ENCODE measurements around the gene FBXO5.
"Not testable (repeated sequence)": the region's sequence is repeated elsewhere in the genome, so short reads cannot be mapped to it uniquely, and the experiment has no call there.

The FBXO5 gene

DNA sequence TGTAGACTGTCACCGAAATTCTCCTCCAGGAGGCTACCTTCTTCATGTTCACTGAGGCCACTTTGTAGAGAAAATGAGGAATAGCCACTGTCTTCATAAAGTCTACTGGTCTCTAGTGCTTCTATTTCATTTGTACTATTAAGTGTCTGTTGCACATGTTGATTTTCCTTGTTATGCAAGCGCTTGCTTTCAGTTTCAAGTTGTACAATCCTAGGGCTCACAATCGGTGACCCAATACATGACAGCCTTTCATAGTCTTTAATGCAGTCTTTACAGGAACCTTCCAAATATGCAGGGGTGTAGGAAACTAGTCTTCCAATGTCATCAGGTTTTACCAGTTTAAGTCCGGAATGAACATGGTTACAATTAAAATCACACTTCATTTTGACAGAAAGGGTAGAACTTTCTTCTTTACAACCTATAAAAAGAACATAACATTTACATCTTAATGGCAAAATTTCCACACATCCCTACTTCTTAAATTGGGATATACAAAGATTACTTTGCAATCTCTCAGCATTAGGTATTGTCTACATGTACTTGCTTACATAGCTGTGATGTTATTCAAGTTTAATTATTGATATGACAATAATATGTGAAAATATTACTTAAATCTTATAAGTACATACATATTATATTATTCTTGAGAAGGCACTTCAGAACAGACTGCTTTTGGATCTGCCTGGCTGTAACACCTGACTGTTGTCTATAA lies 7.5 kb downstream of the FBXO5 start:
- TF ChIP-seq Cebpa-rat (IDR thresholded peaks at IDR 0.05) = 0 out of 22 replicates have a peak, but pooled peaks of 1 of the 11 experiments have one; percentile 34
- Histone ChIP-seq H3K27ac (peak overlapping the region in 9 of 11 experiments; percentile 15 to 51 (median 36); a peak in 9 of 22 replicates), H3K36me3 (peaks cover 38 to 99% (median 90%) of the 10 kb centered on the region in 11 experiments), H3K4me1 (peaks cover 44 to 66% (median 57%) of the 10 kb centered on the region in 10 experiments), H3K9me3 (replicated peaks in 1 of 11) (peaks cover 0 to 44% (median 24%) of the 10 kb centered on the region in 11 experiments; a peak in 12 of 22 replicates), H3K9ac (peak overlapping the region in 1 of 11 experiments; percentile 14; a peak in 2 of 22 replicates), H3K4me2 (peak overlapping the region; percentile 13 to 67 (median 34); a peak in 20 of 22 replicates), H3K27me3 (no peaks in the 10 kb centered on the region), H4K20me1 (peaks cover 0 to 90% (median 81%) of the 10 kb centered on the region in 11 experiments; a peak in 18 of 22 replicates), H3K4me3 (peak overlapping the region in 2 of 10 experiments; percentile 15 to 16; a peak in 1 of 20 replicates)

DNA sequence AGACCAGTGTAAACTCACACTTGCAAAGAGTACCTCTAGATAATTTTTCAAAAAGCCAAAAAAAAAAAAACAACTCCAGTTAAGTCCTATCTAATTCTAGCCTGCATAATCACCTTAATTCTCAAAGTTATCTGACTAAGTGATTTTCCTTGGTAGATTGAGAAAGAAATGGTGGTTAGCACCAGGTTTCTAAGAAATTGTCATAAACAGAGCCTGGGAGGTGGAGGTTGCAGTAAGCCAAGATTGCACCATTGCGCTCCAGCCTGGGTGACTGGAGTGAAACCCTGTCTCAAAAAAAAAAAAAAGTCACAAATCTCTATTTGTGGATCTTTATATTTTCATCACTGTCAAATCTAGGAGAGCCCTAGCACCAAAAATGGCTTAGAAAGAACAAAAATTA lies 8.9 kb downstream of the FBXO5 start:
- peaks cover 31 to 52% (median 43%) of the 10 kb centered on the region in 10 experiments for H3K4me1 ChIP-seq

DNA sequence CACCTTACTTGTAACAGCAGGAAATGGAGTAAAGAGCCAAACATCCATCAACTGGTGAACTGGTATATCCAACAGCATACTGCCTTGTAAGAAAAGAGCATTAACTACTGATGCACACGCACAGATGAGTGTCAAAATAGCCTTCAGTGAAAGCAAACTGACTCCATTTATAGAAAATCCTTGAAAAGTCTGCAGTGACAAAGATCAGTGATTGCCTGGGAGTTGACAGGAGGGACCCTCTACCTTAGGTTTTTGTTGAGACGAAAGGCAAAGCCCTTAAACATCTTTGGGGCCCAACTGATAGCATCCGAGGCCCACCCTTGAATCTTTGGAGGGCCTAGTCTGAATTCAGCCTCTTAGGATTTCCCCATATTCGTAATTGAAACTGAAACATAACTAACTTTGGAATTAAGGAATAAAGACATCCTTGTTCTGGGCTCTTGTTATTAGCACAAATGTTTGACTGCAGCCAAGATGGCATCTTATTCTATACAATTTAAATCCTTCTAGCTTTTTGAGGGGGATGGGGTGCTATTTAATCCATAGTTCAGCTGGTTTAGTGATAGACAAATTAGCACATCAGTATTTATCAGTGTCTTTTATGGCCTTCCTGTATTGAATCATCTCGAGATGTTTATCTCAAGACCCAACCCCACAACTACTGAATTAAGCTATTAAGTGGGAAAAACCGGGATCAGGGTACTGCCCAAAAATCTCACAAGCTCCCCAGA lies 13.0 kb downstream of the FBXO5 start:
- Histone ChIP-seq H3K9ac (no peak overlapping the region), H3K27me3 (no peaks in the 10 kb centered on the region), H3K9me3 (replicated peaks in 1 of 11) (peaks cover 5 to 67% (median 39%) of the 10 kb centered on the region in 11 experiments; a peak in 19 of 22 replicates), H3K4me3 (no peak overlapping the region), H3K36me3 (peaks cover 50 to 59% (median 57%) of the 10 kb centered on the region in 11 experiments), H3K4me2 (no peak overlapping the region), H3K27ac (no peak overlapping the region), H4K20me1 (peaks cover 0 to 35% (median 28%) of the 10 kb centered on the region in 11 experiments; a peak in 18 of 22 replicates), H3K4me1 (peaks cover 4 to 13% (median 6%) of the 10 kb centered on the region in 10 experiments; a peak in 15 of 20 replicates)
- no peak for TF ChIP-seq Cebpa-rat (IDR thresholded peaks at IDR 0.05)

More for the DNA sequence above, 8.9 kb downstream of the FBXO5 start:
- Histone ChIP-seq H3K9me3 (replicated peaks in 1 of 11) (peaks cover 0 to 56% (median 35%) of the 10 kb centered on the region in 11 experiments; a peak in 18 of 22 replicates), H3K27ac (no peak overlapping the region), H3K36me3 (peaks cover 50 to 99% (median 96%) of the 10 kb centered on the region in 11 experiments), H3K4me3 (no peak overlapping the region; a peak in 2 of 20 replicates), H3K4me2 (peak overlapping the region in 6 of 11 experiments; percentile 0 to 67 (median 30); a peak in 6 of 22 replicates), H3K9ac (no peak overlapping the region), H3K27me3 (no peaks in the 10 kb centered on the region), H4K20me1 (peaks cover 0 to 75% (median 67%) of the 10 kb centered on the region in 11 experiments; a peak in 18 of 22 replicates)
- no peak for TF ChIP-seq Cebpa-rat (IDR thresholded peaks at IDR 0.05)

DNA sequence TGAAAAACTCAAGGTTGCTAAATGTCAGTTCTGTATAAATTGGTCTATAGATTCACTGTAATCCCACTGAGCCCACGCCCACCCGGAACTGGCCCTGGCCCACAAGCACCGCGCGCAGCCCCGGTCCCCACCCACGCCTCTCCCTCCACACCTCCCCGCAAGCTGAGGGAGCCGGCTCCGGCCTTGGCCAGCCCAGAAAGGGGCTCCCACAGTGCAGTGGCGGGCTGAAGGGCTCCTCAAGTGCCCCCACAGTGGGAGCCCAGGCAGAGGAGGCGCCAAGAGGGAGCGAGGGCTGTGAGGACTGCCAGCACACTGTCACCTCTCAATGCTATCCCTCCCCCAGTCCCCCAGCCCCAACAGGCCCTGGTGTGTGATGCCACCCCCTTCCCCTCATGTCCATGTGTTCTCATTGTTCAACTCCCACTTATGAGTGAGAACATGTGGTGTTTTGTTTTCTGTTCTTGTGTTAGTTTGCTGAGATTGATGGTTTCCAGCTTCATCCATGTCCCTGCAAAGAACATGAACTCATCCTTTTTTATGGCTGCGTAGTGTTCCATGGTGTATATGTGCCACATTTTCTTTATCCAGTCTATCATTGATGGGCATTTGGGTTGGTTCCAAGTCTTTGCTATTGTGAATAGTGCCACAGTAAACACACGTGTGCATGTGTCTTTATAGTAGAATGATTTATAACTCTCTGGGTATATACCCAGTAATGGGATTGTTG lies 16.5 kb downstream of the FBXO5 start:
- not testable (repeated sequence) for H3K27me3 ChIP-seq, H3K4me2 ChIP-seq, H3K27ac ChIP-seq, H3K9ac ChIP-seq, H3K4me1 ChIP-seq, H3K4me3 ChIP-seq, H4K20me1 ChIP-seq
- Histone ChIP-seq H3K36me3 (peaks cover 21 to 23% (median 22%) of the 10 kb centered on the region in 11 experiments), H3K9me3 (replicated peaks in 1 of 11) (peaks cover 5 to 38% (median 22%) of the 10 kb centered on the region in 11 experiments; a peak in 18 of 22 replicates)

DNA sequence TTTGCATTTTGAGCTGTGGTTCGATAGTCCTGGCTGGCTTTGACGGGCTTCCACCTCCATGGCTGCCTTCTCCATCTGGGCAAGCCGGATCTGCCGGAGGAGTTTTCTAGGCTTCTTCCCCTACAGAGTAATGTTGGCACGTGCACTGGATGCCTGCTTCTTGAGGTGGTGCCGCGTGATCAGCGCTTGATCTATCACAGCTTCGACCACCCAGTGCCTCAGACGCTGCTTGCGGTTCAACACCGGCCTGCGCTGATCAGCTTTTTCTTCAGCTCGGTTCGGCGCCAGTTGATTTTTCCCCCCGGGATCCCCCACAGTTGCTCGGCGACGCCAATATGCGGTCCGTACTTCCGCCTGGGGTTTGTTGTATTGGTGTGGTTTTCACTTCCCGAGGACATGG lies 23.5 kb downstream of the FBXO5 start:
- no peaks in the 10 kb centered on the region for H4K20me1 ChIP-seq
- no peak for TF ChIP-seq Cebpa-rat (IDR thresholded peaks at IDR 0.05)
- H3K36me3 ChIP-seq = no peaks in the 10 kb centered on the region
- H3K27me3 ChIP-seq = no peaks in the 10 kb centered on the region
- no peak overlapping the region for H3K27ac ChIP-seq
- peaks cover 0 to 8% (median 3%) of the 10 kb centered on the region in 11 experiments; a peak in 7 of 22 replicates for H3K9me3 ChIP-seq (replicated peaks in 1 of 11)
- no peak overlapping the region for H3K9ac ChIP-seq
- H3K4me1 ChIP-seq = no peaks in the 10 kb centered on the region
- H3K4me2 ChIP-seq = no peak overlapping the region
- H3K4me3 ChIP-seq = no peak overlapping the region

DNA sequence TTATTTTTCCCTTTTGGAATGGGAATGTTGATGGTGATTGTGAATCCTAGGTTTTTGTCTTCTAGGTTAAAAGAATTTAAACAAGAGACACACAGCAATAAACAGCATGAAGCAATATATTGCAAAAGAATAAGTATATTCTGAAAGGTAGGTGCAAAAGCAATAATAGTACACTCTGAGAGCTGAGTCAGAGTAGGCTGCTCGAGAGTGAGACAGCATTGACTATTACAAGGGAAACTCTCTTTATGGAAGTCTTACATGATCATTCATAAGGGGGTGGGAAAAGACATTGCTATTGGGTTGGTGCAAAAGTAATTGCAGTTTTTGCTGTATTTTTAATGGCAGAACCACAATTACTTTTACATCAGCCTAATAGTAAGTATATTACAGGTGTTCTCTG lies 25.0 kb downstream of the FBXO5 start:
- no peaks in the 10 kb centered on the region for H4K20me1 ChIP-seq

DNA sequence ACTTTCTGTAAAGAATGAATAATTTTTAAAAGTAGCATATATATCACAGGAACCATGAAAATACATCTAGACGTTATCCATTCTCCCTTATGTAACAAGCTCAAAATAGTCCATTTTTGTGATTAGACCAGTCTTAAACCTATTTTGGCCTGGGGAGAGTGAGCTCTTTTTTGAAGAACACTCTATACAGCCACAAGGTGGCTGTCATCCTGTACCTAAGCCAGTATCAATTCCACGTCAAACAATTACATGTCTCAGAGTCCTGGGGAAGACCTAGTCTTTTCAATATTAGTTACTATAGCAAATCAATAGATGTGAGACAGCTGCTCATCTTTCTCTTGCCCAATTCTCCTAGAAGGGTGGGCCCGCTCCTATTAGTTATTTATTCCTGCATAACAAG lies 28.4 kb downstream of the FBXO5 start:
- TF ChIP-seq Cebpa-rat (IDR thresholded peaks at IDR 0.05) = no peak
- H3K27ac ChIP-seq = no peak overlapping the region
- H3K27me3 ChIP-seq = no peaks in the 10 kb centered on the region
- H3K9me3 ChIP-seq (replicated peaks in 1 of 11) = peaks cover 0 to 8% (median 3%) of the 10 kb centered on the region in 11 experiments; a peak in 7 of 22 replicates
- H3K4me1 ChIP-seq = peaks cover 0 to 8% (median 0%) of the 10 kb centered on the region in 10 experiments; a peak in 4 of 20 replicates
- no peak overlapping the region for H3K4me2 ChIP-seq
- no peak overlapping the region for H3K9ac ChIP-seq
- H3K4me3 ChIP-seq = no peak overlapping the region
- no peaks in the 10 kb centered on the region for H4K20me1 ChIP-seq
- no peaks in the 10 kb centered on the region for H3K36me3 ChIP-seq

More for the DNA sequence above, 25.0 kb downstream of the FBXO5 start:
- no peak for TF ChIP-seq Cebpa-rat (IDR thresholded peaks at IDR 0.05)
- Histone ChIP-seq H3K27ac (no peak overlapping the region), H3K9me3 (replicated peaks in 1 of 11) (peaks cover 0 to 8% (median 3%) of the 10 kb centered on the region in 11 experiments; a peak in 7 of 22 replicates), H3K27me3 (no peaks in the 10 kb centered on the region), H3K4me2 (no peak overlapping the region), H3K36me3 (no peaks in the 10 kb centered on the region), H3K9ac (no peak overlapping the region), H3K4me3 (no peak overlapping the region), H3K4me1 (no peaks in the 10 kb centered on the region)

DNA sequence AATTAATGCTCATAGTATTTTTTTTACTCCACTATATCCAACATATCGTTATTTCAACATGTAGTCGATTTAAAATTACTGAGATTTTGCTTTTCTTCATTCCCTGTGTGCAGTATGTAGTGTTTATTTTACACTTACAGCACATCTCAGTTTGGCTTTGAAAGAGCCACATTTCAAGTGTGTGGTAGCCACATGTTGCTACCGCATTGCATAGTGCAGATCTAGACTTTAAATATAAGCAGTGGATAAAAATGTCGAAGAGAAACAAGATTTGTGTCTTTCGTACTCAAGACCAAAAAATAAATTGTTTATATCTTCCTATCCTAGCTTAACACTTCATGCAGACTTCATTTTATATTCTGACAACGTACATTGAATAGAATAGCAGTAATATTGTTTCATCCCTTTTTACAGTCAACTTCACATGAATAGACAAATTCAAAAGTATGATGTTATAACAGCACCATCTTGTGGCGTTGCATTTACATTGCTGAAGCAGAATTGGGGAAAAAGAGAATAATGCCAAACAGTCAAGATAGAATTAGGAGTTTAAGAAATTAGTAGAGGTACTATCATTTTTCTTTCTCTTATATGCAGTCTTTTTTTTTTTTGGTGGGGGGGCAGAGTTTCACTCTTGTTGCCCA lies 29.9 kb downstream of the FBXO5 start:
- Histone ChIP-seq H3K9me3 (replicated peaks in 1 of 11) (peaks cover 0 to 8% (median 3%) of the 10 kb centered on the region in 11 experiments; a peak in 7 of 22 replicates), H4K20me1 (no peaks in the 10 kb centered on the region), H3K27me3 (no peaks in the 10 kb centered on the region), H3K4me1 (peaks cover 0 to 8% (median 0%) of the 10 kb centered on the region in 10 experiments; a peak in 4 of 20 replicates), H3K36me3 (no peaks in the 10 kb centered on the region), H3K9ac (no peak overlapping the region), H3K4me2 (no peak overlapping the region), H3K27ac (no peak overlapping the region), H3K4me3 (no peak overlapping the region)
- TF ChIP-seq Cebpa-rat (IDR thresholded peaks at IDR 0.05) = no peak

All from BLaER1 treated with 17β-estradiol and CSF1 and Interleukin-3, amounts not matched to agents 10 nM and 100 nM (cell line).